Amygdala (tissue), 56 donors: ENCODE results near the gene STK10.

Experiments used
- DNase-seq, 56 donors: peaks; one replicate each; lab custom pipeline; 2025; lab: John Stamatoyannopoulos, UW

STK10 gene

GRCh38 chr5:172144931-172145869, 42.8 kb downstream of the STK10 start:
- peak in 8 of 56 donors; percentile 10 to 37 (median 31) for DNase-seq

DNA sequence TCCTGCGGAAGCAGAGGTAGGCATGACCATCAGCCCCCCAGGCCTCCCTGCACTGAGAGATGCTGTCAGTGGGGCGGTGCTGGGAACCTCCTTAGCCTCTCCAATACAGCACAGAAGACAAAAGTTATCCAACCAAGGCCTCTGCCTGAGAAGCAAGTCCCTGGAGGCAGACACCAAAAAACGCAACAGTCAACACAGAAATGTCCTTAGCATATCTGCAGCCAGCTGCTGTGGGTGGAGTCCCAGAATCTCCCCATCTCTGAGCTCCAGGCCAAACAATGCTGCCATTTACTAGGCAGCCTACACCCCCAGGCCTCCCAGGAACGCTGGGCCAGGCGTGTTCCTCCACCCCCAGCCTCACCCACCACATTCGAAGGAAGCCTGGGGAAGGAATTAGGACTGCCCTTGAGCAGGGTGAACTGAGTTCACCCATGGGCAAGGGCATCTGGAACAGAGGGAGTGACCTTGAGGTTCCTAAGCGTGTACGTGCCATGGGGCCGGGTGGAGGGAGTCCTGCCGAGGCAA, 43.7 kb downstream of the STK10 start:
- DNase-seq = peak in 31 of 56 donors; percentile 10 to 65 (median 35)

DNA sequence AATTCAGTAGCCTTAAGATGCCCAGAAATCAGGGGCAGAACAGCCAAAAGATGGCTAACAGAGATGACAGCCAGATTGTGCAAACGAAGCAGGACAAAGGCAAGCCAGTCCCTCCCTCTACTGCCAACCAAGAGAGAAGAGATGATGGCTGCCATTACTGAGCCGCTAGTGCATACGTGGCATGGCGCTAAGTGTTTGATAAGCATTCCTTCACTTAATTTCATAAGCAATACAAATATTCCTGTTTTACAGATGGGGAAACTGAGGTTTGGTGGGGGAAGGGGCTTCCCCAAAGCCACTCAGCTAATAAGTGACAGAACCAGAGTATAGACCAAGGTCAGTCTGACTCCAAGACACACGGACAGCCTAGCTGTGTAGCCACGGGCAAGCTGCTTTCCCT, 44.1 kb downstream of the STK10 start:
- no peak for DNase-seq

DNA sequence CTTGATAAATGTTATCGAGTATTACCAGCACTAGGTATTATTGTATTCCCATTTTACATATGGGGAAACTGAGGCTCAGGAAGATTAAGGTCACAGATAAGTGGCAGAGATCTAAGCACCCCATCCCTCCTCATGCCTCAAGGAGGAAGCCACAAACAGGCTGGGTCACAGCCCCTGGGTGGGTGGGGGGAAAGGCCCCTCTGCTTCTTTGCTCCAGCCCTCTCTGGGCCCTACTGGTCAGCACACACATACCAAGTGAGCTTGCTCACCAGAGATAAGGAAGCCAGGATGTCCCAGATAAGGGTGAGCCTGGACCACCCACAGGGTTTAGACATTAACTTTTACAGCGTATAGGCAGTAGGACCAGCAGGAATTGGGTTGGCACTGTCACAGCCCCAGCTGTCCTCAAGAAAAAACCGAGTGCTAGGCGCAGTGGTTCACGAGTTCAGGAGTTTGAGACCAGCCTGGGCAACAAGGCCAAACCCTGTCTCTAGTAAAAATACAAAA, 45.3 kb downstream of the STK10 start:
- DNase-seq = no peak

- DNase-seq = no peak
Measured at GRCh38 chr5:172141949-172142319, 46.1 kb downstream of the STK10 start.

DNA sequence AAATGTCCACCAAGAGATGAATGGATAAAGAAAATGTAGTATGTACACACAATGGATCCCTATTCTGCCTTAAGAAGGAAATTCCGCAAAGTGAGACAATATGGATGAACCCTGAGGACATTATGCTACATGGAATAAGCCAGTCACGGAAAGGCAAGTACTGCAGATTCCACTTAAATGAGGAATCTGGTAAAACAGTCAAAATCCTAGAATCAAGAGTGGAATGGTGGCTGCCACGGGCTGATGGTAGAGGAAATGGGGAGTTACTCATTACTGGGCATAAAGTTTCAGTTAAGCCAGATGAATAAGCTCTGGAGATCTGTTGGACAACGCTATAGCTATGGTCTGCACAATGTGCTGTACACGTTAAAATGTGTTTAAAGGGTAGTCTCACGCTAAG, 47.2 kb downstream of the STK10 start:
- no peak for DNase-seq

DNA sequence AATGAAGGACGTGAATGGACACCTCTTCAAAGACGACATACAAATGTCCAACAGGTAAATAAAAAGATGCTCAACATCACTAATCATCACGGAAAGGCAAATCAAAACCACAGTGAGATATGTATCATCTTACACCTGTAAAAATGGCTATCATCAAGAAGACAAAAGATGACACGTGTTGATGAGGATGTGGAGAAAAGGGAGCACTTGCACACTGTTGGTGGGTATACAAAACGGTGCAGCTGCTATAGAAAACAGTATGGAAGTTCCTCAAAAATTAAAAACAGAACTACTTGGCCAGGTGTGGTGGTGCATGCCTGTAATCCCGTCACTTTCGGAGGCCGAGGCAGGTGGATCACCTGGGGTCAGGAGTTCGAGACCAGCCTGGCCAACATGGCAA, 47.9 kb downstream of the STK10 start:
- DNase-seq = no peak

- DNase-seq = no peak
Measured at GRCh38 chr5:172137046-172137445, 51.0 kb downstream of the STK10 start.

DNA sequence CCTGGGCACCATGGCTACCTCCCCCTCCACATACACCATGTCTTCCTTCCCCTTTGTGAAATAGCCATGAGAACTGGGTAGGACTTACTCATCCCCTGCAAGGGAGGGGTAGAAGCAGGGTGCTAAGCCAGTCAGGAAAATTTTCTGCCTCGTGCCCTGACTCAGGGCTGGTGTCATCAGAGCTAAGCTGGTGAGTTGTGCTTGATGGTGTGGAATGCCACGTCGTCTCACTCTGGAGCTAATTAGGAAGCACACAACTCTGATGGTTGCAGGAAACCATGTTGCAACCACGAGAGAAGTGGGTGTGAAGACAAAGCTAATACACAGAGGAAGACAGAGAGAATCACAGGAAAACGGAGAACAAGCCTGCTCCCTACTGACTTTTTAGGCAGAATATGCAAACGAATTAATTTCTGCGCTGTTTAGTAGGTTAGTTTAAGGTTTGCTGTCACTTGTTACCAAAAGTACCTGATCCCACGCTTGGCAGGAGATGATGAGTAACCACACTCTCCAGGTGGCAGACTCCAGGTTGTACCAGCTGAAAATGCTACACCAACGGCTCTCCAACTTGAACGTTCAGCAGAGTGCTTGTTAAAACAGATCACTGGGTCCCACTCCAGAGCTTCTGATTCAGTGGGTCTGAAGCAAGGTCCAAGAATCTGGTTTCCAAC, 54.5 kb downstream of the STK10 start:
- DNase-seq = peak in 1 of 56 donors; percentile 6

DNA sequence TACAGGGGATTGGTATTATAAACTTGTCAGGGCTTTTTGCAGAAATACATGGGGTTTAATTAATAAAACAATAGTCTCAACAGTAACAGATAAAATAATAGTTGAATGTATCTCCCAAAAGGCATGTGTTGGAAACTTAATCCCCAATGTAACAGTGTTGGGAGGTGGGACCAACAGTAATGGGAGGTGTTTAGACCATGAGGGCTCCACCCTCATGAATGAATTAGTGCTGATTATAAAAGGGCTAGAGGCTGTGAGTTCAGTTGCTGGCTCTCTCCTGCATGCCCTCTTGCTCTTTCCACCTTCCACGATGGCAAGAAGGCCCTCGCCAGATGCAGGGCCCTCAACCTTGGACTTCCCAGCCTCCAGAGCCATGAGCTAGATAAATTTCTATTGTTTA, 56.3 kb downstream of the STK10 start:
- no peak for DNase-seq

GRCh38 chr5:172129256-172129910, 58.6 kb downstream of the STK10 start:
- no peak for DNase-seq

- DNase-seq = no peak
Measured at GRCh38 chr5:172127581-172127980, 60.4 kb downstream of the STK10 start.

GRCh38 chr5:172123269-172123692, 64.7 kb downstream of the STK10 start:
- peak in 41 of 56 donors; percentile 6 to 77 (median 45) for DNase-seq

GRCh38 chr5:172119921-172120688, 67.9 kb downstream of the STK10 start:
- no peak for DNase-seq

- no peak for DNase-seq
Measured at GRCh38 chr5:172118891-172119290, 69.1 kb downstream of the STK10 start.

DNA sequence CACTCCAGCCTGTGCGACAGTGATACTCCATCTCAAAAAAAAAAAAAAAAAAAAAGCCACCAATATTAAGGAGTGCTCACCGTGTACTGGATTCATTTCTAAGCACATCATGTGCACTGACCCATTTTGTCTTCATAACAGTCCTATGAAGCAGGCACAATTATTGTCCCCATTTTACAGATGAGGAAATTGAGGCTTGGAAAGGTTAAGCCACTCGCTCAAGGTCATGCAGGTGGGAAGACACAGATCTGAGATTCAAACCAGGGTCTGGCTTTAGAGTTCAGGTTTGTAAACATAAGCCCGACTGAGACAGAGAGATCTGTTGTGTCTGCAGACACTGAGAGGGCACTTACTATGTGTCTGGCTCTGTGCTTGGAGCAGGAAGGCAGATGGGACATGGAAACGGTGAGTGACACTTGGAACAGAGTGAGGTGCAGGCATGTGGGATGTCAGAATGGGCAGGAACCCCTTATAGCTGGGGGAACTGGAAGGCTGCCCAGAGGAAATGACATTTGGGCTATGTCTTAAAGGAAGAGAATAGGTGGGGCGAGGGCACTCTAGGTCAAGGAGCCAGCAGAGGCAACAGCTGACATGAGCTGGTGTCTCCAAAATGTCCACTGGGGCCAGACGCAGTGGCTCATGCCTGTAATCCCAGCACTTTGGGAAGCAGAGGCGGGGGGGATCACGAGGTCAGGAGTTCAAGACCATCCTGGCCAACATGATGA, 69.9 kb downstream of the STK10 start:
- DNase-seq = no peak

GRCh38 chr5:172115541-172115982, 72.5 kb downstream of the STK10 start:
- no peak for DNase-seq

- DNase-seq = peak in 1 of 56 donors; percentile 33
Measured at GRCh38 chr5:172114875-172115422, 73.1 kb downstream of the STK10 start.

DNA sequence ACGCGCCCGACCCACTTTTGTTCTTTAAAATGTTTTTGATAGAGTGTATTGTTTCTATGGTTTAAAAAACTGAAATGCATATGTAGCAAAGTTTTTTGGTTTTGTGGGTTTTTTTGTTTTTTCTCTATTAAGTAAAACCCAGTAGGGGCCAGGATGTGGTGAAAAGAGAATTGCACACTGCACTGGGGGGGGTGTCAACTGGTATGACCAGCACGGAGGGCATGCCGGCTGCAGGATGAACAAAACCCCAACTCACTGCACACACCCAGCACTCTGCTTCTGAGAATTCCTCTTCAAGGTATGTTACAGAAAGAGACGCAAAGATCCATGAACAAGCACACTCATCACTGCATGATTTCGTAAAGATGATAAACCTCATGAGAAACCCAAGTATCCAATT, 75.0 kb downstream of the STK10 start:
- DNase-seq = no peak
